Measurements from ENCODE around the gene MT1F. TPM values are rescaled to one million over a fixed set of nuclear protein-coding genes. Genes with fewer than 3 reads are reported as not detected.
"Not testable (repeated sequence)": the region's sequence is repeated elsewhere in the genome, so short reads cannot be mapped to it uniquely, and the experiment has no call there.

Gene MT1F
- total and polyA plus RNA-seq, 9 of the 15 experiments (the other 6 are each of a cell fraction or from before 2014, with no cell fraction given) = 0.18 to 0.68 (median 0.29) TPM; not detected in 5

GRCh38 chr16:56664506-56664905 lies 6.7 kb downstream of the MT1F start:
- Histone ChIP-seq H3K27ac (ENCODE audit: extremely low read depth, low read depth, low read length) (no peak overlapping the region), H3K4me3 (no peak overlapping the region), H3K4me1 (replicated peaks in 1 of 2; ENCODE audit: control insufficient read depth in 2 of 2, insufficient read depth in 2 of 2, low read length in 2 of 2) (peaks cover 0 to 9% of the 10 kb centered on the region in 2 experiments; a peak in 1 of 5 replicates), H3K27me3 (ENCODE audit: control insufficient read depth in 2 of 2, insufficient read depth in 2 of 2, low read length in 2 of 2) (peaks cover 42 to 69% of the 10 kb centered on the region in 2 experiments), H3K4me2 (ENCODE audit: insufficient read depth, low read length) (no peak overlapping the region), H4K20me1 (replicated peaks; ENCODE audit: control insufficient read depth, insufficient read depth, low read length) (peaks cover 16% of the 10 kb centered on the region; the same call in 1 of the 2 replicates), H3K79me2 (ENCODE audit: control insufficient read depth, insufficient read depth, low read length) (no peaks in the 10 kb centered on the region), H3K9me3 (replicated peaks; ENCODE audit: control insufficient read depth, insufficient read depth, low read depth, low read length) (no peaks in the 10 kb centered on the region), H2AFZ (ENCODE audit: low read depth, low read length) (no peak overlapping the region), H3K36me3 (ENCODE audit: control insufficient read depth, insufficient read depth, low read length) (no peaks in the 10 kb centered on the region), H3K9me1 (ENCODE audit: control insufficient read depth, insufficient read depth, low read length) (no peaks in the 10 kb centered on the region), H3K9ac (ENCODE audit: insufficient read depth in 1 of 2, low read depth in 2 of 2, low read length in 2 of 2) (no peak overlapping the region)
- intact Hi-C loops (cut with micrococcal nuclease) (no loop called here), in situ Hi-C loops (cut with MboI) (no loop called here)
- CTCF ChIA-PET (ENCODE audit: low intra/inter-chr PET ratio) = no interaction called here
- ATAC-seq (no peak), DNase-seq (ENCODE audit: extremely low read depth in 1 of 4, low spot score in 3 of 4) (no peak), FAIRE-seq (no peak)
- TF ChIP-seq ESRRA (IDR thresholded peaks at IDR 0.05; ENCODE audit: borderline replicate concordance, low read depth) (0 out of 2 replicates have a peak, but pooled peaks have one; percentile 39), RBM17 (IDR thresholded peaks at IDR 0.05; ENCODE audit: borderline replicate concordance, low read depth, low read length) (no peak)
- no TSS peak for BruUV-seq (replicated peaks)
- 0% methylated on average over 1 of the region's 1 CpG for WGBS (ENCODE audit: insufficient coverage, low coverage, missing lambda C conversion rate)
- POLR2A ChIA-PET = no interaction called here

DNA sequence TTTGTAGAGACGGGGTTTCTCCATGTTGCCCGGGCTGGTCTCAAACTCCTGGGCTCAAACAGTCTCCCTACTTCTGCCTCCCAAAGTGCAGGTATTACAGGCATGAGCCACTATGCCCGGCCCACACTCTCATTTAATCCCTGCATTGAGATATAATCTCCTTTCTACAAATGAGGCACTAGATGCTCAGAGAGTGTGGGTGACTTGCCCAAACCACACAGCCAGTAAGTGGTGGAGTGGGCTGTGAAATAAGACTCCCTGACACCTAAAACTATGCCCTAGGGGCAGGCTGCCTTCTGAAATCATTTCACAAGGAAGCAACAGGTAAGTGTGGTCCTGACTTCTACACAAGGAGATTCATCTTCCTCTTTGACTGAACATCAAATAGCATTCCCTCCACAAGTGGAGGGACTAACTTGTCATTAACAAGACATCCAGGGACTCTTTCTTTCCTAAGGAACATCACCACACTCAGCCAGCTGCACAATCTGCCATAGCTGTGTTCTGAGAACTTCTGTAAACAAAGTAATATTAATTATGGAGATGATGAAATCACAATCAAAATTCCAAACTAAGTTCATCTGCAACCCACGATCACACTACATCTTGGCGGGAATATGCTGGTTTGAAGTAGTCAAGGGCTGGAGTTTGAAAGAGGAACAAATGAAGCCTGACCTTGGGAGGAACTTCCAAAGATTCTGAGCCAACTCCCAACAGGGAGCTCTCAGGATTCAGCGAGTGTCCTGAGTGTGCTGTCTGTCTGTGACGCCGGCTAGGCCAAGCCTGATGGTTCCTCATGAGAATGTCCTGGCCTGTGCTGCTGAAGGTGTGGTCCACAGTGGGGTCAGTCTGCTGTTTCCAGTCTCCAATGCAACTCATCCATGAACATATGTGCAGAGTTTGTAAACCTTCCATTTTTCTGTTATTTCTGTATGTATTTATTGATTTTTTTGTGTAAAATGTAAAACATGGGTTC lies 7.8 kb downstream of the MT1F start:
- H3K9me1 ChIP-seq (ENCODE audit: control insufficient read depth, insufficient read depth, low read length); ATAC-seq; in situ Hi-C loops (cut with MboI); DNase-seq (ENCODE audit: extremely low read depth in 1 of 4, low spot score in 3 of 4); BruUV-seq (replicated peaks); CTCF ChIA-PET (ENCODE audit: low intra/inter-chr PET ratio); H3K4me2 ChIP-seq (ENCODE audit: insufficient read depth, low read length); H3K79me2 ChIP-seq (ENCODE audit: control insufficient read depth, insufficient read depth, low read length); H2AFZ ChIP-seq (ENCODE audit: low read depth, low read length); H3K9me3 ChIP-seq (replicated peaks; ENCODE audit: control insufficient read depth, insufficient read depth, low read depth, low read length); H3K36me3 ChIP-seq (ENCODE audit: control insufficient read depth, insufficient read depth, low read length); intact Hi-C loops (cut with micrococcal nuclease); POLR2A ChIA-PET; H3K4me3 ChIP-seq; H3K27ac ChIP-seq (ENCODE audit: extremely low read depth, low read depth, low read length); H3K9ac ChIP-seq (ENCODE audit: insufficient read depth in 1 of 2, low read depth in 2 of 2, low read length in 2 of 2): not testable (repeated sequence)
- peaks cover 13% of the 10 kb centered on the region; the same call in 1 of the 2 replicates for H4K20me1 ChIP-seq (replicated peaks; ENCODE audit: control insufficient read depth, insufficient read depth, low read length)
- H3K27me3 ChIP-seq (ENCODE audit: control insufficient read depth in 2 of 2, insufficient read depth in 2 of 2, low read length in 2 of 2) = peaks cover 46 to 74% of the 10 kb centered on the region in 2 experiments
- peak; percentile 32 for FAIRE-seq
- H3K4me1 ChIP-seq (replicated peaks in 1 of 2; ENCODE audit: control insufficient read depth in 2 of 2, insufficient read depth in 2 of 2, low read length in 2 of 2) = peaks cover 0 to 11% of the 10 kb centered on the region in 2 experiments; a peak in 1 of 5 replicates
- 0% methylated on average over 8 of the region's 8 CpGs for WGBS (ENCODE audit: insufficient coverage, low coverage, missing lambda C conversion rate)
